MM.1S (cell line): ENCODE data around the gene CASTOR1.

Experiments
- DNase-seq: peaks from one replicate; pipeline ENCODE4 v3.0.0-alpha.2; 2015
- H2AFZ ChIP-seq: fragments of 300-600 bp; sonication (generic); 2 replicates; pipeline ENCODE4 v1.6.0; 2016; ENCODE audit warnings: antibody characterized with exemption, low read length
- H3F3A ChIP-seq: fragments of 300-600 bp; sonication (generic); 2 replicates; pipeline ENCODE4 v1.6.1; 2016; ENCODE audit warnings: mild to moderate bottlenecking, antibody characterized with exemption, low read length, moderate library complexity, mixed read lengths; ENCODE audit not compliant: insufficient read depth
- H3K27ac ChIP-seq: fragments of 300-600 bp; sonication (generic); 2 replicates; pipeline ENCODE4 v1.5.1; 2016; ENCODE audit warnings: mild to moderate bottlenecking, low read length
- H3K27me3 ChIP-seq: fragments of 300-600 bp; sonication (generic); replicated peaks from 2 replicates; pipeline ENCODE4 v1.6.0; 2016; ENCODE audit warnings: low read length; ENCODE audit not compliant: insufficient read depth
- H3K36me3 ChIP-seq: fragments of 300-600 bp; sonication (generic); replicated peaks from 2 replicates; pipeline ENCODE4 v1.6.1; 2016; ENCODE audit warnings: mild to moderate bottlenecking, low read length, mixed read lengths; ENCODE audit not compliant: insufficient read depth
- H3K4me1 ChIP-seq: fragments of 300-600 bp; sonication (generic); 2 replicates; pipeline ENCODE4 v1.6.1; 2016; ENCODE audit warnings: low read length, mixed read lengths
- H3K4me2 ChIP-seq: fragments of 300-600 bp; sonication (generic); 2 replicates; pipeline ENCODE4 v1.6.0; 2016; ENCODE audit warnings: low read depth, low read length
- H3K4me3 ChIP-seq: fragments of 300-600 bp; sonication (generic); 2 replicates; pipeline ENCODE4 v1.5.1; 2016; ENCODE audit warnings: low read length, mixed read lengths
- H3K79me2 ChIP-seq: fragments of 300-600 bp; sonication (generic); 2 replicates; pipeline ENCODE4 v1.6.1; 2016; ENCODE audit warnings: mixed run types, low read length, mixed read lengths
- H3K9ac ChIP-seq: fragments of 300-600 bp; sonication (generic); 2 replicates; pipeline ENCODE4 v1.6.1; 2016; ENCODE audit warnings: low read length, mixed read lengths
- H3K9me2 ChIP-seq: fragments of 300-600 bp; sonication (generic); replicated peaks from 2 replicates; pipeline ENCODE4 v1.6.1; 2016; ENCODE audit warnings: mild to moderate bottlenecking, low read length, mixed read lengths; ENCODE audit not compliant: insufficient read depth
- H3K9me3 ChIP-seq: fragments of 300-600 bp; sonication (generic); replicated peaks from 2 replicates; pipeline ENCODE4 v1.6.1; 2016; ENCODE audit warnings: mild to moderate bottlenecking, low read length, mixed read lengths; ENCODE audit not compliant: insufficient read depth
- H4K20me1 ChIP-seq: fragments of 300-600 bp; sonication (generic); 2 replicates; pipeline ENCODE4 v1.6.1; 2016; ENCODE audit warnings: mild to moderate bottlenecking, low read length, moderate library complexity, mixed read lengths; ENCODE audit not compliant: insufficient read depth
- CTCF ChIP-seq: fragments of 300-600 bp; sonication (generic); IDR thresholded peaks from 2 replicates; pipeline ENCODE4 v1.5.1; 2016; ENCODE audit warnings: antibody characterized with exemption, low read length, mixed read lengths
- EZH2 ChIP-seq: fragments of 300-600 bp; sonication (generic); optimal IDR thresholded peaks from 2 replicates; pipeline ENCODE3; 2017; ENCODE audit warnings: low read depth, mild to moderate bottlenecking, antibody characterized with exemption, low read length, mixed read lengths
- EZH2phosphoT487 ChIP-seq: fragments of 300-600 bp; sonication (generic); IDR thresholded peaks from 2 replicates; pipeline ENCODE4 v1.6.1; 2018; ENCODE audit warnings: antibody characterized with exemption, low read length

CASTOR1 gene

GRCh38 chr22:30268331-30268730, 21.0 kb downstream of the CASTOR1 start:
- H3K9me2 ChIP-seq: no peaks in the 10 kb centered on the region
- no peaks in the 10 kb centered on the region for H3F3A ChIP-seq
- no peaks in the 10 kb centered on the region for H4K20me1 ChIP-seq
- no peak overlapping the region for H3K4me2 ChIP-seq
- no peak overlapping the region for H3K4me3 ChIP-seq
- no peaks in the 10 kb centered on the region for H3K36me3 ChIP-seq
- no peak overlapping the region for H3K27ac ChIP-seq
- TF ChIP-seq EZH2 (no peak), EZH2phosphoT487 (no peak), CTCF (no peak)
- no peak for DNase-seq
- no peak overlapping the region for H2AFZ ChIP-seq
- H3K4me1 ChIP-seq: peaks cover 1% of the 10 kb centered on the region
- peaks cover 43% of the 10 kb centered on the region for H3K27me3 ChIP-seq
- H3K9me3 ChIP-seq: no peaks in the 10 kb centered on the region
- H3K79me2 ChIP-seq: no peaks in the 10 kb centered on the region
- no peak overlapping the region for H3K9ac ChIP-seq

- Histone ChIP-seq H3K9me3 (no peaks in the 10 kb centered on the region), H3K27ac (no peak overlapping the region), H3K27me3 (peaks cover 40% of the 10 kb centered on the region), H3K4me2 (no peak overlapping the region), H3K4me1 (peaks cover 5% of the 10 kb centered on the region), H3K36me3 (no peaks in the 10 kb centered on the region), H3F3A (no peaks in the 10 kb centered on the region), H3K9me2 (no peaks in the 10 kb centered on the region), H3K4me3 (no peak overlapping the region), H4K20me1 (no peaks in the 10 kb centered on the region), H2AFZ (no peak overlapping the region), H3K79me2 (no peaks in the 10 kb centered on the region), H3K9ac (no peak overlapping the region)
- TF ChIP-seq CTCF (no peak), EZH2 (no peak), EZH2phosphoT487 (no peak)
- no peak for DNase-seq
Measured at GRCh38 chr22:30267382-30268302, 21.7 kb downstream of the CASTOR1 start.

- H3K4me1 ChIP-seq: peaks cover 5% of the 10 kb centered on the region
- H3K4me3 ChIP-seq: no peak within 1 kb of the TSS
- H3K79me2 ChIP-seq: no peaks in the 10 kb centered on the region
- H3K27ac ChIP-seq: no peak within 1 kb of the TSS
- no peaks in the 10 kb centered on the region for H3K9me2 ChIP-seq
- H4K20me1 ChIP-seq: no peaks in the 10 kb centered on the region
- DNase-seq: no peak
- TF ChIP-seq EZH2phosphoT487 (no peak), CTCF (no peak), EZH2 (no peak)
- no peaks in the 10 kb centered on the region for H3K36me3 ChIP-seq
- no peak within 1 kb of the TSS for H2AFZ ChIP-seq
- no peak within 1 kb of the TSS for H3K9ac ChIP-seq
- H3K27me3 ChIP-seq: peaks cover 45% of the 10 kb centered on the region
- H3K4me2 ChIP-seq: no peak within 1 kb of the TSS
- H3F3A ChIP-seq: no peaks in the 10 kb centered on the region
- H3K9me3 ChIP-seq: no peaks in the 10 kb centered on the region
Measured at GRCh38 chr22:30266445-30267381, 22.6 kb downstream of the CASTOR1 start, which contains the start of gene OSM. TSS of gene OSM (minus strand) at chr22:30266851. CDS start at chr22:30266799, 52 bp downstream.
